ENCODE data around the gene CDC5L.

- no peak for TF ChIP-seq CTCF (conservative IDR thresholded peaks at IDR 0.05)
- TF ChIP-seq ZFX (IDR thresholded peaks at IDR 0.05), result no peak
Measured at GRCh38 chr6:44425951-44426350, 38.4 kb downstream of the CDC5L start.

All from C4-2B (cell line).